KG1 (cell line): ENCODE data around the gene MAP2K3.

Source experiments
- DNase-seq: peaks from one replicate; lab custom pipeline; 2025; lab: John Stamatoyannopoulos, UW

Gene MAP2K3

DNA sequence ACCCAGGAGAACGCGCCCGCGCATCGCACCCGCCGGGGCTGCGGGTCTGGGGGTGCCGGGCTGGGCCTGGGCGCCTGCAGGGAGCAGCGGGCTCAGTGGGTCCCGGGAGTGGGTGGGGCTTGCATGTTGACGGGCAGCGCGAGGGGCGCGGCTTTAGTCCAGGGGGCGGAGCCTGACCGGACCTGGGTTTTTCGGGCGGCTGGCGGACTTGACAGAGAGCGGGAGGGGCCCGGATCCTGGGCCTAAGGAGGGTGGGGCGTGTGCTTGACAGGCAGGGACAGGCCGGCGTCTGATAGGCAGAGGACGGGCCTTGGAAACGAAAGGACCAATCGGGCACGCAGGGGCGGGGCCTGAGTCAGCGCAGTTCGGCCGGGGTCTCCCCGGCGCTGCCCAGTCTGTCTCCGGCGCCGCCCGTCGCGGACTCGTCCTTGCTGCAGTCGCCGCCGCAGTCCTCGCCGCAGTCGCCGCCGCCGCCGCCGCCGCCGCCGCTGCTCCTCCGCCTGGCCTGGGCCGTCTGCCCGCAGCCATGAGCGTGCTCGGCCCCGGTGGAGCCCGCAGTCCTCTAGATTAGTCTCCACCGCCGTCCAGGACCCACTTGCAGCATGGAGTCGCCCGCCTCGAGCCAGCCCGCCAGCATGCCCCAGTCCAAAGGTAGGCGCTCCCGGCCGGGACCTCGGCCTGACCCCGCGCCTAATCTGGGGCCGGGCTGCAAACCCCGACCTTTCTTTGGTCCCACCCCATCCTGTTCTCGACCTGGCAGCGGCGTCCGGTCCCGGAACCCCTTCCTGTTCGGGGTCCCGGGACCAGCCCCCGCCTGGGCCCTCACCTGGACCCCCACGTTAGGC lies at the start of gene MAP2K3:
Gene MAP2K3 (plus strand): TSS at position 393 of the 845 bp plus-strand sequence. CDS start 210 bp downstream, at position 603.
- DNase-seq = peak; percentile 60

GRCh38 chr17:21235921-21236320 lies 48.6 kb upstream of the MAP2K3 start:
- no peak for DNase-seq

- DNase-seq = no peak
Measured at GRCh38 chr17:21239680-21240368, 44.7 kb upstream of the MAP2K3 start.

DNA sequence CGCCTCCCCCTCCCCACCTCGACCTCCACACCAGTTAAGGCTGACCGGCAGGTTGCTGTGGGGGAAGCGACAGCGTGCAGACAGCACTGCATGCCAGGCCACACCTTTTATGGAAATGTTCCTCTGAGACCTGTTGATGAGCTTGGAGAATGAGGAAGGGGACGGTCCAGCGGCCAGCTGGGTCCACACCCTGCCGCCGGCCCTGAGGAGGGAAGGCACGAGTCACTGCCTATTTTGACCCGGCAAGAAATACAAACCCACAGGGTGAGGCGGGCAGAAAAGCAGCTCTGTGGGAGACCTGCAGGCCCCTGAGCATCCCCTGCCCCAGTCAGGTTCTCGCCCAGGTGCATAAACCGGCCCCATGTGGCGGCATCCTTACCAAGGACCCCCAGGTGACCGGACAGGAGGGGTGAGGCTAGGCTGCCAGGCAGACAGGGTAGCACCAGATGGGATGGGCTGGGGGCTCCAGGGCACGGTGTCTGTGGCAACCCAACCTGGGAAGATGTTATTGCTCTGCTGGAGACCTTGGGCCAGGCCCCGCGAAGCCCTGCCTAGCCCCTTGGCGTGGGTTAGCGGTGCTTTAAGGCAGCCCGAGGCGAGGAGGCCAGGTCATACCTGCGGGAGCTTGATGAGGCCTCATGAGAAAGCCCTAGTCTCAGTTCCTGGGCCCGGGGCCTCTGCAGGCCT lies 44.0 kb upstream of the MAP2K3 start:
- no peak for DNase-seq

DNA sequence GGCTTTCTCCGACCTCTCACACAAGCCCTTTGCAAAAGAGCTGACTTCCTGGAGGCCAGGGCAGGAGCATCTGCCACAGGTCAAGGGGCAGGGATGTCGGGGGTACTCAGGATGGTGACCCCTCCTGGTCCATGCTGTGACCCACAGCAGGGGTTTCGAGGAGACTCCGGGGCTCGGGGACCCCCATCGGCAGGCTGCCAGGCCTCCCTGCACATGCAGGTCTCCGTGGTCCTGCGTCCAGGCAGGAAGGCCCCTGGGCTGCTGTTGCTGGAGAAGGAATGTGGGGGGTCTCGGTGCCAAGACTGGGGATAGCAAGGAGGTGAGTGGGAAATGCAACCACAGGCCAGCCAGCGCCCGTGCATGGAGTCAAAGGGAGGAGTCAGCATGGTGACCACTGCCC lies 42.9 kb upstream of the MAP2K3 start:
- DNase-seq = no peak

- no peak for DNase-seq
Measured at GRCh38 chr17:21242026-21242697, 42.3 kb upstream of the MAP2K3 start.

DNA sequence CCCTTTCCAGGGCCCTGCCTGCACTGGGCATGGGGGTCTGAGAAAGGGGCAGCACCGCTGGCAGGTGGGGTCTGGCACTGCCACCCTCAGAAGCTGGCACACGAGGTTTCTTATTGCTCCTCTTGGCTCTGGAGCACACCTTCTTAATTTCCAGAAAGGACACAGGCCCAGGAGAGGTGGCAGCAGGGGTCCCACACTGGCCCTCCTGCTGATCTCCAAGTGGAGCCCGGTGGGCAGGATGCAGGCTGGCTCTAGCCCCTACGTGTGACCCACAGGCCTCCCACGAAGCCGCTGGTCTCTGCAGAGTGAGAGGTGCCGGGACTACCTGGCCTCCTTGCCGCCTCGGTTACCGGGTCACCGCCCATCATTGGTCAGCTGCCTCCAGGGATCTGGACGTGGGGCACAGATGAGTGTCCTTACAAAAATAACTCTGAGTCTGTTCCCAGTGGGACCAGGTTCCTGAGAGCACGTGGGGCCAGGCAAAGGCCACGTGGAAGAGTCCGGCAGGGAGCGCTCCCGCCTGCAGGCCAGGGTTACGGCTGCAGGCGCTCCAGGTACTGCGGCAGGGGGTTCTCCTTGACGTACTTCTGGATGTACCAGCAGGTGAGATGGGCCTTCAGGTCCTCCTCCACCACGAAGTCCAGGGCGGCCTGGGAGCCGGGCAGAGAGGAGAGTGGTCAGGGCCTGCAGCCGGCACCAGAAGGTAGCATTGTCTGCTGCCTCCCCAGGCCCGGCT lies 41.6 kb upstream of the MAP2K3 start:
- no peak for DNase-seq

DNA sequence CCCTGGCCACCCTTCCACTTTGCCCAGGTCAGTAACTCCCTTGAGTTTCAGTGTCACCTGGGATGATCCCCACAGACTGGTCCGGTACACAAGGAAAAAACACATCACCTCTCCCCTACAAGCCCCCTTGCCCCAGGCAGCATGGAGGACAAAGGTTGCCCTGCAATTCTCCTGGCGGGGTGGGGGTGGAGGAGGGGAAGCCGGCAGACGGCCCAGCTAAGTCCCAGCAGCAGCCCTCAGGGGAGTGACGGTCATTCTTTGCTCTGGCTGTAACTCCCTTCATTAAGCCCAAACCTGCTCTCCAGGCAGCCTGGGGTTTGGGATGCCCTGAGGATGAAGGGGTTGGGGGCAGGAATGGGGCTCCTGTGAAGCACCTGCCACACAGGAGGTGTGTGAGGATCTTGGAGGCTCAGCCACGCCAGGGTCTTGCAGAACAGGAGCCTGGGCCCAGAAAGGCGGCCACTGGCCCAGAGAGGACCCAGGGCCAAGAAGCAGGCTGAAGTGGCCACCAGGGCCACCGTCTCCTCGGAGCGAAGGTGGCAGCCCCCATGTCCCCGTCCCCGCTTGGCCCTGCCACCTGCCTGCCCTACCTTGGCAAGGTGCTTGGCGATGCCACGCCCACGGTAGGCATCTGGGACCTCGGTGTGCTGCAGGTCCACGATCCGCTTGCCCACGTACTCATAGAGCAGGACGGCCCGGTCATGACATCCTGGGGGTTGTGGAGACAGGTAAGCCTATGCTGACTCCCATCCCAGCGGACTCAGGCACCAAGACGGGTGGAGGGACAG lies 40.8 kb upstream of the MAP2K3 start:
- no peak for DNase-seq

DNA sequence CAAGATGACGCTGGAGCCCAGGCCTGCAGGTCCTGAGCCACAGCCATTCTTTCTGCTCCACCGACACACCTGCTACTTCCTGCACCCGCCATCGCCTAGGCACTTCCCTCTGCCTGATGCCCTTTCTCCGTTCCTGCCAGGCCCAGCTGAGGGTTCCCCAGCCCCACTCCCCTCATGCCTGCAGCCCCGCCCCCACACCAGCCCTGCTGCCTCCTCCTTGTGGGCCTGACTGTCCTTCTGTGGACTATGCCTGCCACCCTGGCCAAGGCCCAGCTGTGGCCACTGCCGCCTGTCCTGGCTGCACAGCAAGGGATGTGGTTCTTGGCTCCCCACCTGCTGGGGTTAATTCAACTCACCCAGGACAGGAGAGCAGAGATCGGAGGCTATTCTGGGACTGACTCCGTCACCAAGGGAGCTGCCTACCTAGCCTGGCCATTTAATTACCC lies 38.8 kb upstream of the MAP2K3 start:
- DNase-seq = no peak

DNA sequence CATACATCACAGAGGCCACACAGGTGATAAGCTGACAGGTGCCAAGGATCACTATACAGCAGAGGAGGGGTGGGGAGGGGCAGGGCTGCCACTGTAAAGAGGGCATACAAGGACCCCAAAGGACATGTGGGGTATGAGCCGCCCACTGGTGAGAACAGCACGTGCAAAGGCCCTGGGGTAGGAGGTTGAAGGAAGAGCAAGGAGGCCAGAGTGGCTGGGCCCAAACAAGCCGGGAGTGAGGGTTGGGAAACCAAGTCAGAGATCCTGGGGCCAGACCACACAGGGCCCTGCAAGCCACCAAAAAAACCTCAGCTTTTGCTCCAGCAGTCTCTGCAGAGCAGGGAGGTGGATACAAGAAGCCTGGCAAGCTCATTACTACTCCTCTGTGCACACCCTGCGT lies 37.8 kb upstream of the MAP2K3 start:
- DNase-seq = no peak

GRCh38 chr17:21247552-21248258 lies 36.8 kb upstream of the MAP2K3 start:
- DNase-seq = no peak

GRCh38 chr17:21248500-21248899 lies 36.0 kb upstream of the MAP2K3 start:
- no peak for DNase-seq

- DNase-seq = no peak
Measured at GRCh38 chr17:21249086-21249795, 35.3 kb upstream of the MAP2K3 start.

DNA sequence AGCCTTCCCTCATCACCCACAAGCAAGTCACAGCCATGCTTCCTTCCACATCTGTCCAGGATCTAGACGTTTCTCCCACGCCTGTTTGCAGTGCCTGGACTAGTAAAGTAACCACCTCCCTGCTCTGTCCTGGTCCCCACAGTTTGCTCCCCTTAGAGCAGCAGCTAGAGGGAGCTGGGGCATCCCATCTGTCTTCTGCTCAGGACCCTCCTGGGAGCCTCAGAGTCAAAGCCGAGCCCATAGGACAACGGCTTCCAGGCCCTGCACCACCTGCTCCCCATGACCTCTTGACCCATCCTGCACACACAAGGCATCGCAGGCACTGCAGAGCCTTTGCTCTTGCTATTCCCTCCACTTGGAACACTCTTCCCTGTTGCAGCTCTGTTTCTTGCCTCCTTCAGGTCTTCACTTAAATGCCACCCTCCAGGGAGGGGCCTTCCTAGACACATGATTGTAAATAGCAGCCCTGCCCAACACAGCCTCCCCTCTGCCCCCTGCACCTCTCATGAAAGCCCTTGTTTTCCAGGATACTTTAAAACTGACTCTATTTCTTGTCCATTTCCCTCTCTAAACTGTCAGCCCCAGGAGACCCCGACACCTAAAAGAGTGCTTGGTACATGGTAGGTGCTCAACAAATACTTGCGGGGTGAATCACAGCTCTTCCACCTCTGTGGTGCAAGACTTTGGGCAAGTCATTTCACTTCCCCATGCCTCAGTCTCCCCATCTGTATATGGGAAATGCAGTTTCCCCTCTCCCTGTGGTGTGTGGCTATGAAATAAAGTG lies 34.4 kb upstream of the MAP2K3 start:
- DNase-seq = no peak

- DNase-seq = no peak
Measured at GRCh38 chr17:21250854-21251253, 33.7 kb upstream of the MAP2K3 start.

DNA sequence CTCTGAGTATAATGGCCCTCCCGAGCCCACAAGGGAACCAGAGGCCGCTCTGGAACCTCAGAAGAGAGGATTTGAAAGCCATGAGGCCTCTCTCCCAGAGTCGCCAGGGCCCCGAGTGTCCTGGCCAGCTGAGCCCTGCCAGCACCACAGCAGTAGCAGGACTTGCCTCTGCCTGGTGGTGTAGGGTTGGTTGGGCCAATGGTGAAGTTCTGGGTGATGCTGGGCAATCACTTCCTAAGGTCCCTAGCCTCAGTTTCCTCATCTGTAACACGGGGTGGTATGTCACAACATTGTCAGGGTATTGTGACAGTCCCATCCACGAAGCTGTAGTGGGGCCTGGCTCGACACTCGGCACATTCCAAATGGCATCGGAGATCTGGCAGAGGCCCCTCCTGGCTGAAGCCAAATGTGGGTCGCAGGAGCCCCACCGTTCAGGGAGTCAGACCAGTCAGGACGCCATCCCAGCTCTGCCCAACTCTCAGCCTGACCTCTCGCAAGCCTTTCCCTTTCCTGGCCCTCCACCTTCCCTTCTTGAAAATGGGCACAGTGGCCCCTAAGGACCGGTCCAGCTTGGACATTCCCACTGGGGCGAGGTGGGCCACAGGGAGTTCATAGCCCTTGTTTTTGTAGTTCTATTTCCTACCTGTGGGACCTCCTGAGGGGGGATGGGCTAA lies 33.0 kb upstream of the MAP2K3 start:
- DNase-seq = no peak

GRCh38 chr17:21252289-21252795 lies 32.2 kb upstream of the MAP2K3 start:
- no peak for DNase-seq
